GM12891 (cell line): Measurements from ENCODE around the gene SLC44A2.

Experiments
- PAX5 ChIP-seq: IDR thresholded peaks from 2 replicates; pipeline ENCODE4 v1.6.1; 2011; ENCODE audit warnings: low read length, moderate library complexity, mild to moderate bottlenecking; ENCODE audit not compliant: insufficient read depth, severe bottlenecking
- POLR2A ChIP-seq: IDR thresholded peaks from 2 replicates; pipeline ENCODE4 v1.6.1; 2011; ENCODE audit warnings: low read depth, low read length, control low read depth
- POLR2AphosphoS5 ChIP-seq: IDR thresholded peaks from 2 replicates; pipeline ENCODE4 v1.6.1; 2011; ENCODE audit warnings: low read depth, low read length, control low read depth
- POU2F2 ChIP-seq: IDR thresholded peaks from 2 replicates; pipeline ENCODE4 v1.6.1; 2011; ENCODE audit warnings: low read depth, mild to moderate bottlenecking, control low read depth, low read length, moderate library complexity
- SPI1 ChIP-seq: IDR thresholded peaks from 2 replicates; pipeline ENCODE4 v1.6.1; 2011; ENCODE audit warnings: low read depth, low read length, control low read depth
- TAF1 ChIP-seq: IDR thresholded peaks from 2 replicates; pipeline ENCODE4 v1.6.1; 2011; ENCODE audit warnings: low read depth, low read length, control low read depth

GRCh38 chr19:10600149-10600548 lies 25.2 kb upstream of the SLC44A2 start:
- TF ChIP-seq POLR2AphosphoS5 (no peak), TAF1 (no peak), POLR2A (no peak), PAX5 (no peak), POU2F2 (no peak), SPI1 (no peak)
